Measurements from ENCODE around the gene ANTKMT. TPM values are rescaled to one million over a fixed set of nuclear protein-coding genes. Genes with fewer than 3 reads are reported as not detected.

ANTKMT gene
- total and polyA plus RNA-seq, 2 experiments from 2014 or later = 55.1 to 82.6 TPM

DNA sequence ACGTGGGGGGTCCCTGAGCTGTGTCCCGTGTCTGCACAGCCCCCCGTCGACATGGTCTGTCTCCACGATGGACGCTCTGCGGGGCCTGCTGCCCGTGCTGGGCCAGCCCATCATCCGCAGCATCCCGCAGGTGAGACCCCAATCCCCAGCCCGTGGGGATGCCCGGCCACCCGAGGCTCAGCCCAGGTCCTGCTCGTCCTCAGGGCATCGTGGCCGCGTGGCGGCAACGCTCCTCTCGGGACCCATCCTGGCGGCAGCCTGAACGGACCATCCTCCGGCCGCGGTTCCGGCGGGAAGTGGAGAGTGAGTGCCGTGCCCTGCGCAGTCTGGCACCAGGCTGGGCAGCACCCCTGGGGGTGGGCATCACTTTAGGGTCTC is 44.5 kb downstream of the ANTKMT start:
- H3K4me1 ChIP-seq (ENCODE audit: low read depth) = no peaks in the 10 kb centered on the region
- no peaks in the 10 kb centered on the region for H3K36me3 ChIP-seq
- no peak overlapping the region for H3K4me3 ChIP-seq
- H3K27me3 ChIP-seq = no peaks in the 10 kb centered on the region
- no peak overlapping the region for H3K27ac ChIP-seq
- TF ChIP-seq, protein P1, sequence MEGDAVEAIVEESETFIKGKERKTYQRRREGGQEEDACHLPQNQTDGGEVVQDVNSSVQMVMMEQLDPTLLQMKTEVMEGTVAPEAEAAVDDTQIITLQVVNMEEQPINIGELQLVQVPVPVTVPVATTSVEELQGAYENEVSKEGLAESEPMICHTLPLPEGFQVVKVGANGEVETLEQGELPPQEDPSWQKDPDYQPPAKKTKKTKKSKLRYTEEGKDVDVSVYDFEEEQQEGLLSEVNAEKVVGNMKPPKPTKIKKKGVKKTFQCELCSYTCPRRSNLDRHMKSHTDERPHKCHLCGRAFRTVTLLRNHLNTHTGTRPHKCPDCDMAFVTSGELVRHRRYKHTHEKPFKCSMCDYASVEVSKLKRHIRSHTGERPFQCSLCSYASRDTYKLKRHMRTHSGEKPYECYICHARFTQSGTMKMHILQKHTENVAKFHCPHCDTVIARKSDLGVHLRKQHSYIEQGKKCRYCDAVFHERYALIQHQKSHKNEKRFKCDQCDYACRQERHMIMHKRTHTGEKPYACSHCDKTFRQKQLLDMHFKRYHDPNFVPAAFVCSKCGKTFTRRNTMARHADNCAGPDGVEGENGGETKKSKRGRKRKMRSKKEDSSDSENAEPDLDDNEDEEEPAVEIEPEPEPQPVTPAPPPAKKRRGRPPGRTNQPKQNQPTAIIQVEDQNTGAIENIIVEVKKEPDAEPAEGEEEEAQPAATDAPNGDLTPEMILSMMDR (IDR thresholded peaks at IDR 0.05; ENCODE audit: low read depth, low read length) = no peak
- H3K9me3 ChIP-seq (ENCODE audit: low read depth) = no peaks in the 10 kb centered on the region
- DNase-seq (ENCODE audit: low read depth in 1 of 2, low spot score in 1 of 2) = no peak

DNA sequence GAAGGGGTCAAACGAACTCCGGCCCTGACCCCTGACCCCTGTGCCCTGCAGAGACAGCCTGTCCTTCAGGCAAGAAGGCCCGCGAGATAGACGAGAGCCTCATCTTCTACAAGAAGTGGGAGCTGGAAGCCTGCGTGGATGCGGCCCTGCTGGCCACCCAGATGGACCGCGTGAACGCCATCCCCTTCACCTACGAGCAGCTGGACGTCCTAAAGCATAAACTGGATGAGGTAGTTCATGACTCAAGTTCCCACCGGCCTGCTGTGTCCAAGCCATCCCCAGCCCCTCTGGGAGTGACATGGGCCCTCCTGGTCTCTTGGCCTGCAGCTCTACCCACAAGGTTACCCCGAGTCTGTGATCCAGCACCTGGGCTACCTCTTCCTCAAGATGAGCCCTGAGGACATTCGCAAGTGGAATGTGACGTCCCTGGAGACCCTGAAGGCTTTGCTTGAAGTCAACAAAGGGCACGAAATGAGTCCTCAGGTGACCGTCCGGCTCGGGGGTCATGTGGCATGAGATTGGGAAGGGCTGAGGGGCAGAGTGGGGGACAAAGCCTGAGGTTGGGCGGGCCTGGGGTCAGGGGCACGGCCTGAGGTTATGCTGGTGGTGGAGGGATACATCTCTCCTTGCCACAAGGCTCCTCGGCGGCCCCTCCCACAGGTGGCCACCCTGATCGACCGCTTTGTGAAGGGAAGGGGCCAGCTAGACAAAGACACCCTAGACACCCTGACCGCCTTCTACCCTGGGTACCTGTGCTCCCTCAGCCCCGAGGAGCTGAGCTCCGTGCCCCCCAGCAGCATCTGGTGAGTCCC is 45.3 kb downstream of the ANTKMT start:
- Histone ChIP-seq H3K9me3 (ENCODE audit: low read depth) (no peaks in the 10 kb centered on the region), H3K27me3 (no peaks in the 10 kb centered on the region), H3K36me3 (no peaks in the 10 kb centered on the region), H3K27ac (no peak overlapping the region), H3K4me1 (ENCODE audit: low read depth) (no peaks in the 10 kb centered on the region), H3K4me3 (no peak overlapping the region)
- DNase-seq (ENCODE audit: low read depth in 1 of 2, low spot score in 1 of 2) = no peak
- TF ChIP-seq, protein P1 (IDR thresholded peaks at IDR 0.05; ENCODE audit: low read depth, low read length) = no peak

DNA sequence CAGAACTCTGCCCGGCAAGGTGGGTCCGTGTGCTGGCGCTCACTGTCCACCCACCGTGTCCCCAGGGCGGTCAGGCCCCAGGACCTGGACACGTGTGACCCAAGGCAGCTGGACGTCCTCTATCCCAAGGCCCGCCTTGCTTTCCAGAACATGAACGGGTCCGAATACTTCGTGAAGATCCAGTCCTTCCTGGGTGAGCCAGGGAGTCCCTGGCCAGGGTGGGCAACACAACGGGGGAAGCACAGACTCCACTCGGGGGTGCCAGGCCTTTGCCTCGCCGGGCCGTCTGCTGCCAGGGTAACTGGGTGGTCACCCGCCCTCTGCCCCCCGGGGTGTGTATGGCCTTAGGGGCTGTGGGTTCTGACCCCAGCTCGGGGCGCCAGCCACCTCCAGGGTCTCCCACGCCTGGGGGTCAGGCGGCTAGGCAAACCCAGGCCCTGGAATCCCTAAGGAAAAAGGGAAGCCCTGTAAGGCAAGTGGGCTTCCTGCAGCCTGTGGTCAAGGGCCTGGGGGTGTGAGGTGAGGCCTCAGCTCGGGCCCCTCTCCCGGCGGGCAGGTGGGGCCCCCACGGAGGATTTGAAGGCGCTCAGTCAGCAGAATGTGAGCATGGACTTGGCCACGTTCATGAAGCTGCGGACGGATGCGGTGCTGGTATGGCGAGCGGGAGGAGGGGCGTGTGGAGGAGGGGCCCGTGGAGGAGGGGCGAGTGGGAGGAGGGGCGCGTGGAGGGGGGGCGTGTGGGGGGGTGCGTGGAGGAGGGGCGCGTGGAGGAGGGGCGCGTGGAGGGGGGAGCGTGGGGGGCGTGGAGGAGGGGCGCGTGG is 46.1 kb downstream of the ANTKMT start:
- Histone ChIP-seq H3K27me3 (no peaks in the 10 kb centered on the region), H3K36me3 (no peaks in the 10 kb centered on the region), H3K4me1 (ENCODE audit: low read depth) (no peaks in the 10 kb centered on the region), H3K9me3 (ENCODE audit: low read depth) (no peaks in the 10 kb centered on the region), H3K4me3 (no peak overlapping the region), H3K27ac (no peak overlapping the region)
- no peak for DNase-seq (ENCODE audit: low read depth in 1 of 2, low spot score in 1 of 2)
- TF ChIP-seq, protein P1 (IDR thresholded peaks at IDR 0.05; ENCODE audit: low read depth, low read length) = no peak

DNA sequence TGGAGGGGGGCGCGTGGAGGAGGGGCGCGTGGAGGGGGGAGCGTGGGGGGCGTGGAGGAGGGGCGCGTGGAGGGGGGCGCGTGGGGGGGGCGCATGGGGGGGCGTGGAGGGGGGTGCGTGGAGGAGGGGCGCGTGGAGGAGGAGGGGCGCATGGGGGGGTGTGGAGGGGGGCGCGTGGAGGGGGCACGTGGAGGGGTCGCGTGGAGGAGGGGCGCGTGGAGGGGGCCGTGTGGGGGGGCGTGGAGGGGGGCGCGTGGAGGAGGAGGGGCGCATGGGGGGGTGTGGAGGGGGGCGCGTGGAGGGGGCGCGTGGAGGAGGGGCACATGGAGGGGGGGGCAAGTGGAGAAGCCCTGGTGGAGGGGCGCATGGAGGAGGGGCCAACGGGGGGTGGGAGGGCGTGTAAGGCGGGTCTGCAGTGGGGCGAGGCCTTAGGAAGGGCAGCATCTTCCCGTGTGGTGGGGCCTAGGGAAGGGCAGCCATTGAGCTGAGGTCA is 46.8 kb downstream of the ANTKMT start:
- TF ChIP-seq, protein P1 (IDR thresholded peaks at IDR 0.05; ENCODE audit: low read depth, low read length) = no peak
- Histone ChIP-seq H3K36me3 (no peaks in the 10 kb centered on the region), H3K4me1 (ENCODE audit: low read depth) (no peaks in the 10 kb centered on the region), H3K27ac (no peak overlapping the region), H3K9me3 (ENCODE audit: low read depth) (no peaks in the 10 kb centered on the region), H3K27me3 (no peaks in the 10 kb centered on the region), H3K4me3 (no peak overlapping the region)
- DNase-seq (ENCODE audit: low read depth in 1 of 2, low spot score in 1 of 2) = no peak

DNA sequence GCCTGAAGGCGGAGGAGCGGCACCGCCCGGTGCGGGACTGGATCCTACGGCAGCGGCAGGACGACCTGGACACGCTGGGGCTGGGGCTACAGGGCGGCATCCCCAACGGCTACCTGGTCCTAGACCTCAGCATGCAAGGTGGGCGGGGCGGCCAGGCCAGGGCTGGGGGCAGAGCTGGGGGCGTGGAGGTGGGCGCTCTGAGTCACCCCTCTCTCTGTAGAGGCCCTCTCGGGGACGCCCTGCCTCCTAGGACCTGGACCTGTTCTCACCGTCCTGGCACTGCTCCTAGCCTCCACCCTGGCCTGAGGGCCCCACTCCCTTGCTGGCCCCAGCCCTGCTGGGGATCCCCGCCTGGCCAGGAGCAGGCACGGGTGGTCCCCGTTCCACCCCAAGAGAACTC is 47.5 kb downstream of the ANTKMT start:
- no peaks in the 10 kb centered on the region for H3K27me3 ChIP-seq
- no peak overlapping the region for H3K4me3 ChIP-seq
- no peaks in the 10 kb centered on the region for H3K9me3 ChIP-seq (ENCODE audit: low read depth)
- TF ChIP-seq, protein P1 (IDR thresholded peaks at IDR 0.05; ENCODE audit: low read depth, low read length) = no peak
- H3K4me1 ChIP-seq (ENCODE audit: low read depth) = no peaks in the 10 kb centered on the region
- DNase-seq (ENCODE audit: low read depth in 1 of 2, low spot score in 1 of 2) = no peak
- H3K36me3 ChIP-seq = no peaks in the 10 kb centered on the region
- H3K27ac ChIP-seq = no peak overlapping the region
